EH (cell line): ENCODE data around the gene LAMC1.
"Not testable (repeated sequence)": the region's sequence is repeated elsewhere in the genome, so short reads cannot be mapped to it uniquely, and the experiment has no call there.

Experiments
- DNase-seq: peaks from one replicate; pipeline ENCODE4 v3.0.0-alpha.2; 2015; ENCODE audit warnings: low read depth

Gene LAMC1

DNA sequence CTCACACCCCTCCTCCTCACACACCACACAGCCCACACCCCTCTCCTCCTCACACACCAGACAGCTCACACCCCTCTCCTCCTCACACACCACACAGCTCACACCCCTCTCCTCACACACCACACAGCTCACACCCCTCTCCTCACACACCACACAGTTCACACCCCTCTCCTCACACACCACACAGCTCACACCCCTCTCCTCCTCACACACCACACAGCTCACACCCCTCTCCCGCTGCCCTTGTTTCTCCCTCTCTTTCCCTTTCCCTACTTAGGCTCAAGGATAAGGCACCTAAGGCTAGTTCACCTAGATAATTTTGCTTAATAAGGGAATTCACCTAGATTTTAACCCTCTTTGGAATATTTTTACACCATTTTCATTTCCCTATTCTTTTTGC lies 126.8 kb downstream of the LAMC1 start:
- not testable (repeated sequence) for DNase-seq

DNA sequence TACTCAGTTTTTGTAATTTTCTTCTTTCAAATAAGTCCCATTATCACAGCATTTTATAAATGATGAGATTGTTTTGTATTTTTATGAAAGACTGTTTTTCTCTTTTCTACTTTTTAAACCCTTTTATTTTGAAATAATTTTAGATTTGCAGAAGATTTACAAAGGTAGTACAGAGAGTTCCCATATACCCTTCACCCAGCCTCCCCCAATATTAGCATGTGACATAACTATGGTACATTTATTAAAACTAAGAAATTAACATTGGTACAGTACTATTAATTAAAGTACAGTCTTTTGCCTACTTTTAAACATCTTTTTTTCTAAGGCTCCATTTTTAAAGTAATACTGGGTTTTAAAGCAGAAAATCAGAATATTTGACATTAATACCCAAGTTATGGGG lies 127.2 kb downstream of the LAMC1 start:
- no peak for DNase-seq

DNA sequence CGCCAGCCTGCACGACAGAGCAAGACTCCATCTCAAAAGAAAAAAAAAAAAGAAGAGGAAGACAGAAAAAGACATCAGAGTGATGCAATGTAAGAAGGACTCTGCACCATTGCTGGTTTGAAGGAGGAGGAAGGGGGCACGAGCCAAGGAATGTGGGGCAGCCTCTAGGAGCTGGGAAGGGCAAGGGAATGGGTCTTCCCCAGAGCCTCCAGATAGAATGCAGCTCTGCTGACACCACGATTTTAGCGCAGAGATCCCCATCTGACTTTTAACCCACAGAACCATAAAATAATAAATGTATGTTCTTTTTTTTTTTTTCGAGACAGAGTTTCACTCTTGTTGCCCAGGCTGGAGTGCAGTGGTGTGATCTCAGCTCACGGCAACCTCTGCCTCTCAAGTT lies 129.0 kb downstream of the LAMC1 start:
- no peak for DNase-seq

DNA sequence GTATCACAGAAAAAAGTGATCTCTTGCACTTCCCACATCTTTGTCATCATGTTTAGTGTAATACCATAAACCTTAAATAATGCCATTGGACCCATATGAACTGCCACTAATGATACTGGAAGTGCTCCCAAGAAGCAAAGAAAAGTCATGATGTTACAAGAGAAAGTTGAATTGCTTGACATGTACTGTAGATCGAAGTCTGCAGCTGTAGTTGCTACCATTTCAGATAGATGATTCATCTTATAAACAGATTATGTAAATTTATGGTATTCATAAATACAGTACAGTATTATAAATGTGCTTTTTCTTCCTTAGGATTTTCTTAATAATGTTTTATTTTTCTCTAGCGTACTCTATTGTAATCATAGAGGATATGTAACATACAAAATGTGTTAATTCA lies 132.7 kb downstream of the LAMC1 start:
- DNase-seq = peak; percentile 16

DNA sequence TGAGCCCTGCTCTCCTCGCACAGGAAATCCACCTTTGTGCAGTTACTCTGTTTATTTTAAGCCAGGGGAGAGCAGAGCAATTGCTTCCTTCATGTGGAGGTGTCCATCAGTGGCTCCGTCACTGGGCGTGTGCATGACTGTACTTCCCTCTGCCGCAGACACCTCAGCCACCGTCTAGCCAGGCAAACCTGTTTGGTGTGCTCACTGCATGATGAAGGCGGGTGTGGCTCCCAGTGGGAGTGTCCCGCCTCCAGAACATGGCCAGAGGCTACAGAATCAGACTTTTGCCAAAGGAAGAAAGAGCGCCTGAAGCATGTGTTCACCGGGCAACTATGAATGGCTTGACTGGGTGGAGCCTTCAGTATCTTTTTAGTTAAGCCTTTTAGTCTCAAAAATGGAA lies 136.7 kb downstream of the LAMC1 start:
- peak; percentile 50 for DNase-seq

DNA sequence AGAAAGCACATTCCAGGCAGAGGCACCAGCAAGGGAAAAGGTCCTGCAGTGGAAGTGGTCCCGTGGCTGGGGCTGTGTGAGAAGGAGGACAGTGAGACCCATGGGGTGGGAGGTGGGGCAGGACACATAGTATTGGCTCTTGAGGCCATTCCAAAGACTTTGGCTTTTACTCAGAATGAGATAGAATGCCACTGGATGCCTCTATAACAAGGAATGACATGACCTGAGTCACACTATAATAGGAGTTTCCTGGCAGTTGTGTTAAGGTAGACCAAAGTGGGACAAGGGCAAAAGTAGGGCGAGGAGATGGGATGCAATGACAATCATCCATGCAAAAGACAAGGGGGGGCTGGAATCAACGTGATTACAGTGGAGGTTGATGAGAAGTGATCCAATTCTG lies 138.2 kb downstream of the LAMC1 start:
- peak; percentile 31 for DNase-seq

DNA sequence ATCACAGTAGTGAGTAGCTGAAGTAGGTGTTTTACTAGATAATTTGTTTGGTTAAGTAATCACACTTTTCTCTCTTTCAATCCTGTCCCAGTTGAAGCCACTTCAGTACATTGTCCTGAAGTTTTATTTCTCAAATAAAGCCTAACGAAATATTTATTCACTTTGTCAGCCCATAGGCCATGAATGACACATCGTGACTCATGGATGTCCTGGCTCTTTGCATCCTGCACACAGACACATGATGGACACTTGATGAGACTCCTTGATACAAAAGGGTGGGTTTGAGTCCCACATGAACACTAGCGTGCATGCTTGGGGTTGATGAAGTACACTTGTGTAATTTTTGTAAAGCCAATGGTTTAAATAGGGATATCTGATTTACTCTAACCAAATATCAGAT lies 140.1 kb downstream of the LAMC1 start:
- peak; percentile 94 for DNase-seq

DNA sequence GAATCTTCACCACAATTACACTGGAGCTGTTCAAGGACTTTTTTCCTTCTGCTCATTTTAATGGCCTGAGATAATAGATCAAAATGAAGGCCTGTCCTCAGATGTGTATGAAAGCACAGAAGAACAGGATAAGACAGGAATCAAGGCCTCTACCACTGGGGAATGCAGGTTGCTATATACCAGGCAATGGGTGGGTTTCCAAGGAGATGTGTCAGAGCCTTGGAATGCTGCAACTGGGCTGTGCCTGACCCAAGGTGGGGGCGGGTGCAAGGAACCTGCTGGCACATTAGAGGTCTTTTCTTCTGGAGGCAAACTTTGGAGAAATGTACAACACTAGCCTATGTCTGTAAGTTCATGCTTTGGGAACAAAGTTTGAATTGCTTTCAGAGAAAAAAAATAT lies 141.1 kb downstream of the LAMC1 start:
- DNase-seq = peak; percentile 68

DNA sequence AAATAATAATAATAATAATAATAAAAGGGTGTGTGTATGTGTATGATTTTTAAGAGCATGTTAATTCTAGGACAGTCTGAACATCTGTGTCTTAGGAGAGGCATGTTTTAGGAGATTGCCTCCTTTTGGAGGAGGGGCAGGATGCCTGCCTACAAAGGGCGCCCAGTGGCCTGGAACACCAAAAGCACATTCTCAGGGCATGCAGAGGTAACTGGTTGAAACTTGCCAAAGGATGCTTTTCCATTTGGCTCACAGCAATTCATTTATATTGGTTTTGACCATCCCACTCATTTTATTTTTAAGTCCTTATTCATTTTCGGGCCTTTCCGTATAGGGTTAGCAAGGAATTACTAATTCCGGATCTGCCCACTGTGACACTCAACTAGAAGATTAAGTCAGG lies 141.7 kb downstream of the LAMC1 start:
- no peak for DNase-seq

DNA sequence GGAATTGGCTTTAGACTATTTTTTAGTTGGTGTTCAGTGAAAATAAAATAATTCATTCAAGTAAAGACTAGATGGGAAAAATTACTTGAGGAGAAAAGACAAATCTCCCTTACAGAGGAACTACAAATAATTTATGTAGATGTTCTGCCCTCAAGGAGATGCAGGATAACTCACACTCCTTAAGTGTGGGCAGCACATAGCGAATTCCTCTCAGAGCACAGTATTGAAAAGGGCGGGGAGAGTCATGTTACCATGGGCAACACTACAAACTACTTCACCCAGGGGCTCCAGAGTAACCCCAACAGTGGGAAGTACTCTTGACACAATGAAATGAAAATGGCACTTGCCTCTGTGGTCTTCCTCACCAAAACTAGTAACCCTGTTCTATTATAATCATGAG lies 142.2 kb downstream of the LAMC1 start:
- no peak for DNase-seq

DNA sequence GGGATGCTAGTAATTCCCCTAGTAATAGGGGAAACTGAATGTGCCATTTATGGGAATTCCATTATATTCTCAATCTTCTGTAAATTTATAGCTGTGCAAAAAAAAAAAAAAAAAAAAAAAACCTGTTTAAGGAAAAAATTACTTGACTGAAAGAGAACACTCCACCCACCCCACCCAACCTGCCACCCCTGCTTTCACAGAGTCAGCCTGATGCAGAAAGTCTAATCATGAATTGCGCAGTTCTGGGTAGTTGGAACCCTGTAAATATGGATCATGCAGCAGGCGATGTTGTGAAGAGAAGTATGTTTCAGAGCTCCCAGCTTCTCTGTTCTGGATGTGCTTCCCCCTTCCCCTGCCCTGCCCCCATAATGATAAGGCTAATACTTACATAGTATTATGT lies 143.2 kb downstream of the LAMC1 start:
- no peak for DNase-seq

DNA sequence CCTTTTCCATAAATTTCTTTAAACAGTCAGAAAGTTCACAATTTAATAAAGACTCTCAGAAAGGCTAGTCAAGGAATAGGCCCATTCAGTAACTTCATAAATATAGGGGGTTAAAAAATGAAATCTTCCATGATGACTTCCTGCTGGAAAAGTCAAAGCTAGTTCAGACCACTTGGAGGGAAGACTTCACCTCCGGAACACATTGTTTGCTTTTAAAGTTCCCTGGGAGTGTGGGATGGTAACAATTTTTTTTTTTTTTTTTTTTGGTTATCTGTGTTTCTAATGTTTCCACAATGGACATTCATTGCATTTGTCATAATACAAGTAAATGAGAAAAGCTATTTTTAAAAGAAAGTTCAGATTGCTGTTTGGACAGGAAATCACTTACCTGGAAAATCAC lies 144.5 kb downstream of the LAMC1 start:
- DNase-seq = no peak

DNA sequence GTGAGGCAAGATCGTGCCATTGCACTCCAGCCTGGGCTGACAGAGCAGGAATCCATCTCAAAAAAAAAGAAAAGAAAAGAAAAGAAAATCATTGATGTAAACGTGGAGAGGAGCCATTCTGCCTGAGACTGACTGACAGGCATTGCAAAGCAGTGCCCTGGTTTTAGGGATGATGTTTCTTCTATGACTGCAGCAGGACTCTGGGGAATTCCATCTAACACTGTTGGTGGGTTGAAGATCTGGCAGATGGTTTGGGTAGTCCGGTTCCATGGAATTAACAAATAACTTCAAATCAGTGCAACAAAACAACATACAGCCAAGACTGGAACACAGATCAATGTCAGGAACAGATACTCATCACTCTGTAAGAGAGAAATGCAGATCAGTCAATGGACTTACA lies 145.1 kb downstream of the LAMC1 start:
- DNase-seq = no peak

DNA sequence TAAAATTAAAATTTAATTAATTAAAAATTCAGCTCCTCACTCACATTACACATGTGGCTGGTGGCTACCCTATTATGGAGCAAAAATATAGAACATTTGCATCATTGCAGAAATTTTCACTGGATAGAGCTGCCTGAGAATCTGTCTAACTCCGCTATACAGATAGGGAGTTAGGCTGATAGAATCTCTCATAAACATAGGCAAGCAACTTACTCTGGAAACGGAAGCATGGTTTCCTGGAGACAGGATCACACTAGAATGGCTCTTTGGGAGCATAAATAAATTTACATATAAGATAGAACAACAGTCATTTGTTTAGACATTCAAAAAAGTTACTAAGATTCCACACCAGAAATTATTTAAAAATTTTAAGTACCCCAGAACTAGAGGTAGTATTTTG lies 150.6 kb downstream of the LAMC1 start:
- DNase-seq = no peak

DNA sequence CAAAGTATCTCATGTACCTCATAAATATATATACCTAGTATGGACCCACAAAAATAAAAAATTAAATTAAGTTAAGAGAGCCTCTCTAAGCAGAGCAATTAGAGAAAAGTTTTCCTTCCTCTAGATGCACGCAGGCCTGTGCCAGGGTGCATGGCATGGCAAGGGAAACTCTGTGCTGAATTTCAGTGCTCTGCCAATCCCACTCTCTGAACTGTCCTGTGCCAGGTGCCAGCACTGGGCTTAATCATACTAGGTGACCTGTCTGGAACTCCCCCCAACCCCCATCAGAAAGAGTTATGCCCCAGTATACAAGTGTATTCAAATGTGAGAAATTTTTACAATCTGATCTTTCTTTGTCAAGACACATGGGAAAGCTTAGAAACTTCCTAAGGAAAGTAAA lies 152.4 kb downstream of the LAMC1 start:
- no peak for DNase-seq

DNA sequence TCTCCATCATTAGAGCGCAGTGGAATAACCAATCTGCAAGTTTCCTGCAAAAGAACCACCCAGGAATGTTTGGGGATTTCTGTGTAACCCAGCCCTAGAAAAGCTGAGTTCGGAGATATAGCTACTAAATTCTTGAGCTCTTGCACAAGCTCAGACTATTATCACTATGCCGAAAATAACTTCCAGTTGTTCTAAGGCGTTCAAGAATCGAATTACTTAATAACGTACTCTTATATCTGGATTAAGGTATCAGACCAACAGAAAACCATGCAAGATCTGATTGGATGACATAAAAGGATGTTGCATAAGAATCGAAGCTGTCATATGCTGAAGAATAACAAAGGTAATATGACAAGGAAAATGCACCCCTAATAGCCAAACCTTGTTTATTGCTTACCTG lies 155.3 kb downstream of the LAMC1 start:
- DNase-seq = peak; percentile 39

DNA sequence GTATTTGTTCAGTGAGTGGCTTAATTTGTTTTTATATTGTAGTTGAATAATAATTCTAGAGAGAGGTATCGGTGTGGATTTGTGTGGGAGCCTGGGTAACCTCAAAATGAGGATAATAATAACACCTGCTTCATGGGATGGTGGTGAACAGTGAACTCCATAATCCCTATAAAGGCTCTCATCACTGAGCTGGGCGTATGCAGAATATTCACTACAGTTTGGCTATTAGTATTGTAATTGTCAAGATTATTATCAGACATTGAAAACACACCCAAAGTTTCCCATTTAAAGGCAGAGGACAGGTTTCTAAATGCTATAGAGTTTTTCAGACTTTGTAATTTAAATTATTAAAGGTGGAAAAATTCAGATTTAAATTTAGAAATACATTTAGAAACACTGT lies 155.8 kb downstream of the LAMC1 start:
- DNase-seq = no peak

DNA sequence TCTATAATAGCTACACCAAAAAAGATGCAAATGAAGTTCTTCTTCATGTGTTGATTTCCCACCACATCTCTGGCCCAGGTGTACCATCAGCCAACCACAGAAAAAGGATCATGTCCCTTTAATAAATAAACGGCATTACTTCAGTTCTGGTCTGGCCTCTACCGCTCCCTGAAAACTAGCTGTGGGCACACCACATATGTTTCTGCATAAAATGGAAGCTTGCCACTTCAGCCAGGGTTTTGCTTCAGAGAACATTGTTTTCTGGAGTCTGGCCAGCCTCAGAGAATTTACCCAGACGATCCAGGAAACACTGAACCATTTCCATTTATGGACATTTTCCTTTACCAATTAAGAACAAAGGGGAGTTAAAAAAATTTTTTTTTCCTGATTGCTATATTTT lies 157.0 kb downstream of the LAMC1 start:
- peak; percentile 91 for DNase-seq

DNA sequence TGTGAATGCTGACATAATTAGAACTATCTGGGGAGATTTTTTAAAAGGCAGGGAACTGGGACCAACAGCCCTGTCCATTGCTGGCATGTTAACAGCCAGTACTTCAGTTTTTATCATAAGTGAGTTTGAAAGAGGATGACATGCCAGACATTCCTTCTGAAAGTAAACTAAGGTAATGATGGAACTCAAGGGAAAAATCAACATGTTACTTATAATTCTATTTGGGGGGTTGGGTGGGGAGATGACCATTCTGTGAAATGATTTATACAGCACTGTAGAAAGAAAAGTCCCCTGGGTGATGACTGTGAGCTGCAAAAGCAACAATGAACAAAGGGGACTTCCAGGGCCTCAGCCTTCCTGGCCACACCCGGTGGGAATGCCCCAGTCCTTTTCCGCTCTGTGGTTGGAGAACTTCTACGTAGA lies 157.4 kb downstream of the LAMC1 start:
- peak; percentile 67 for DNase-seq

DNA sequence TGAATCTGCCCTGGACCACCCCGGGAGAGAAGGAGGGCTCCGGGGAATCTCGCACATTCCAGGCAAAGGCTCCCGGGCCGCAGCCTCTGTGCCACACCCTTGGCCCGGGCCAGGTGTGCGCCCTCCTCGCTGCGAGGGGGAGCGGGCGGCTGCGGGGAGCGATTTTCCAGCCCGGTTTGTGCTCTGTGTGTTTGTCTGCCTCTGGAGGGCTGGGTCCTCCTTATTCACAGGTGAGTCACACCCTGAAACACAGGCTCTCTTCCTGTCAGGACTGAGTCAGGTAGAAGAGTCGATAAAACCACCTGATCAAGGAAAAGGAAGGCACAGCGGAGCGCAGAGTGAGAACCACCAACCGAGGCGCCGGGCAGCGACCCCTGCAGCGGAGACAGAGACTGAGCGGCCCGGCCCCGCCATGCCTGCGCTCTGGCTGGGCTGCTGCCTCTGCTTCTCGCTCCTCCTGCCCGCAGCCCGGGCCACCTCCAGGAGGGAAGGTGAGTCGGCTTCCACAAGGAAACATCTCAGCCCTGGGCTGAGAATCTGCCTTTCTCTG lies 162.8 kb downstream of the LAMC1 start, which contains the start of gene LAMC2:
Gene LAMC2, plus strand, starts transcription at position 324 of the 550 bp plus-strand sequence. Its CDS starts 89 bp downstream, at position 413.
- no peak for DNase-seq

DNA sequence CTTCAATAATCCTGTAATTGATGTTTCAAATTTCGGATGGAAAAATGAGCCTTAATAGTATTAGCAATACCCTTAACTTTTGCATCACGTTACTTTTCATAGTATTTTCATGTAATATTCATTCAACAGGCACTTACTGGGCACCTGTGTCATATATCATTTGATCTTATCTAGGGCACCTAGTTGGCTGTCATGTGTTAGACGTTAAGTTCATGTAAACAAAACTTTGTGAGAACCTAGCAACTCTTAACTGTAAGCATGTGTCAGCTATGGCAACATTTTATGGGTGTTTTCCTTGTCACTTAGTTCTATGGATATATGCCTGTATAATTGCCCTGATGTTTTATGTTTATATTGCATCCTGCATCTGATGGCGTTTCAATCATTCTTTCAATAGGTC lies 163.6 kb downstream of the LAMC1 start:
- DNase-seq = no peak

DNA sequence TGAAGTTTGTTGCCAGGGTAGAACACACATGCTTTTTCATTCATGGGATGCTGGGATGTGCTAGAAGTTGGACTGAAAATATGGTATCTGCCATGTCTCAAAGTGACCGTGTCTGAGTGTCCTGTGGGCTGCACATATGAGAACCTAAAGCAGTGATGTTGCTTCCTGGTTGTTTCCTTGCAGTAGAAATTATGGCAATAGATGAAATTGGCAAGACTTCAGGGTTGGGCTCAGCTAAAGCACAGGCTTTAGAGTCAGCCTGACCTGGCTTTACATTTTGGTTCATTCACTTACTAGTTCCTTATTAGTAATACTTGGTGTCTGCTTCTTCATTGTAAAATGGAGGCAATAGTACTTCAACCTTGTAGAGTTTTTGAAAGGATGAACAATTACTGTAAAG lies 165.0 kb downstream of the LAMC1 start:
- DNase-seq = no peak

DNA sequence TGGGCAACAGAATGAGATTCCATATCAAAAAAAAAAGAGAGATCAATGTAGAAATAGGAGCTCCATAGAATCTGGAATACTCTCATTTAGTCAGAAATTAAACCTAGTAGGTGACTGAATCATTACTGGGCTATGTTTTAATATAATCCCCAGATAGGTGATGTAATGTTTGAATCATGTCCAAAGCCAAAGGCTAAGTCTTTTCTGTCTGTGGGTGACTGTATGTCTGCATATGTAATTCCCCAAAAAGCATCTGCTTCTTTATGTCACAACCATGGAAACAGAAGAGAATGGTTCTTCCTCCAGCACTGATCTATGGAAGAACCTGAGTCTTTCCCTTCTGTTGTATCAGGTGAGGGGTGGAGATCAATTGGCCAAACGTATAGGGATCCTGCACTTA lies 168.6 kb downstream of the LAMC1 start:
- peak; percentile 86 for DNase-seq

DNA sequence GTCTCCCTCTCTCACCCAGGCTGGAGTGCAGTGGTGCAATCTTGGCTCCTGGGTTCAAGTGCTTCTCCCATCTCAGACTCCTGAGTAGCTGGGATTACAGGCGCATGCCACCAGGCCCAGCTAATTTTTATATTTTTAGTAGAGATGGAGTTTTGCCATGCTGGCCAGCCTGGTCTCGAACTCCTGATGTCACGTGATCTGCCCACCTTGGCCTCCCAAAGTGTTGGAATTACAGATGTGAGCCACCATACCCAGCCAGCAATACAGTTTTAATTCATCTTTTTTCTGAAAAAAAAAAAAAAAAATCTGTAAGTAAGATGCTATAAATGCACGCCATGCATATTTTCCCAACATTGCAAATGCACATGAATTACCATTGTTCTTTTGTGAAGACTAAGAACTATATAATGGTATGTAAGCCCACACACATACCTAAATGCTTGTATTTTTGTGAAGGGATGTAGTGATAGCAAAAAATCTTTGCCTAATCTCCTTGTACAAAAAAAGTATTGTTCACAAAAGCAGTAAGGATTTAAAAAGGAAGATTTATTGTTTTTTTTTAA lies 170.8 kb downstream of the LAMC1 start:
- no peak for DNase-seq
